Measurements from ENCODE around the gene KDSR. TPM values are rescaled to one million over a fixed set of nuclear protein-coding genes. Genes with fewer than 3 reads are reported as not detected.

KDSR gene
- total and polyA plus RNA-seq, 2 donors from 2014 or later = 22.5 to 73.5 TPM

DNA sequence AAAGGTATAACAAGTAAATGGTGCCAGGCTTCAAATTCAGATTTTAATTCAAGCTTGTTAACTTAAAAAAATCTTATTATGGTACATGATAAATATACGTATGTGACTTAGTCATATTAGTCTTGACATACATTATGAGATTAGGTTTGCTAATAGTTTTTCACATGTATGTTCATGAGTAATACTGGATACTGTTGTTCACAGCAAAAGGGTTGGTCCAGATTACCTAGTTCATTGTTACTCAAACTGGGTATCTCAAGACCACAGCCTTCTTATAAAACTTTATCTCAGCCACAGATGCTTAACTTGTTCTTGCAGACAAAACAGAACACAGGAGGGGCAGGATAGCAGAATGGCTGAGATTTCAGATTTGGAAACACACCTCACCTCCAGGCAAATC, 28.5 kb upstream of the KDSR start:
- H3K27ac ChIP-seq (ENCODE audit: low read depth in 2 of 2, low read length in 2 of 2) = no peak overlapping the region
- H3K9me3 ChIP-seq (ENCODE audit: control insufficient read depth in 2 of 3, insufficient read depth in 1 of 3, low read length in 3 of 3) = no peaks in the 10 kb centered on the region
- H3K27me3 ChIP-seq (ENCODE audit: control insufficient read depth, insufficient read depth, low read length) = no peaks in the 10 kb centered on the region
- H3K9ac ChIP-seq (ENCODE audit: low read length in 3 of 3) = no peak overlapping the region
- TF ChIP-seq, protein P1, sequence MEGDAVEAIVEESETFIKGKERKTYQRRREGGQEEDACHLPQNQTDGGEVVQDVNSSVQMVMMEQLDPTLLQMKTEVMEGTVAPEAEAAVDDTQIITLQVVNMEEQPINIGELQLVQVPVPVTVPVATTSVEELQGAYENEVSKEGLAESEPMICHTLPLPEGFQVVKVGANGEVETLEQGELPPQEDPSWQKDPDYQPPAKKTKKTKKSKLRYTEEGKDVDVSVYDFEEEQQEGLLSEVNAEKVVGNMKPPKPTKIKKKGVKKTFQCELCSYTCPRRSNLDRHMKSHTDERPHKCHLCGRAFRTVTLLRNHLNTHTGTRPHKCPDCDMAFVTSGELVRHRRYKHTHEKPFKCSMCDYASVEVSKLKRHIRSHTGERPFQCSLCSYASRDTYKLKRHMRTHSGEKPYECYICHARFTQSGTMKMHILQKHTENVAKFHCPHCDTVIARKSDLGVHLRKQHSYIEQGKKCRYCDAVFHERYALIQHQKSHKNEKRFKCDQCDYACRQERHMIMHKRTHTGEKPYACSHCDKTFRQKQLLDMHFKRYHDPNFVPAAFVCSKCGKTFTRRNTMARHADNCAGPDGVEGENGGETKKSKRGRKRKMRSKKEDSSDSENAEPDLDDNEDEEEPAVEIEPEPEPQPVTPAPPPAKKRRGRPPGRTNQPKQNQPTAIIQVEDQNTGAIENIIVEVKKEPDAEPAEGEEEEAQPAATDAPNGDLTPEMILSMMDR (IDR thresholded peaks at IDR 0.05; ENCODE audit: borderline replicate concordance, extremely low read depth, insufficient read depth) = no peak
- intact Hi-C loops (cut with DNase I) = no loop called here
- DNase-seq = no peak
- H3K4me1 ChIP-seq (ENCODE audit: control insufficient read depth in 2 of 3, insufficient read depth in 2 of 3, low read depth in 1 of 3, low read length in 3 of 3) = no peaks in the 10 kb centered on the region
- FAIRE-seq = no peak
- no peak overlapping the region for H3K4me3 ChIP-seq (ENCODE audit: low read length in 3 of 3)
- H3K36me3 ChIP-seq (ENCODE audit: control insufficient read depth in 2 of 3, insufficient read depth in 3 of 3, low read length in 3 of 3) = peaks cover 6 to 53% (median 9%) of the 10 kb centered on the region in 3 donors

DNA sequence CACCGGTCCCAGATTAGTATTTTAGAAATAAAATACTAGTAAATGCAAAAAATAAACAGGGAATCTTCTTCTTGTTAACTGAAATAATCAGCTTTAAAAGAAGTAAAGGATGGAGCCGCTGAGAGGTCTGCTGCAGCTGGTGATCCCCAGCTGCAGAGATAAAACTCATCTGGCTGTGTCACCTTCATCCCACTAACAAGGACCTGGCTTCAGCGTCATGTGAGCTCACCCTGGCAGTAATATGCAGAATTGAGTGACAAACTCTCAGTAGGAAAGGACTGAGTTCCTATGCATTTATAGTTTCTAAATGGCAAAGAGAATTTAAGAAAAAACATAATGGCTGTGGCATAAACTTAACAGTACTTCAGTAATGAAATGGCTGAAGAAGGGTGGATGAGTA, 27.9 kb upstream of the KDSR start:
- no peak overlapping the region for H3K4me3 ChIP-seq (ENCODE audit: low read length in 3 of 3)
- peaks cover 6 to 47% (median 9%) of the 10 kb centered on the region in 3 donors for H3K36me3 ChIP-seq (ENCODE audit: control insufficient read depth in 2 of 3, insufficient read depth in 3 of 3, low read length in 3 of 3)
- TF ChIP-seq, protein P1 (IDR thresholded peaks at IDR 0.05; ENCODE audit: borderline replicate concordance, extremely low read depth, insufficient read depth) = no peak
- H3K9me3 ChIP-seq (ENCODE audit: control insufficient read depth in 2 of 3, insufficient read depth in 1 of 3, low read length in 3 of 3) = no peaks in the 10 kb centered on the region
- H3K9ac ChIP-seq (ENCODE audit: low read length in 3 of 3) = no peak overlapping the region
- DNase-seq (no peak), FAIRE-seq (no peak)
- no peak overlapping the region for H3K27ac ChIP-seq (ENCODE audit: low read depth in 2 of 2, low read length in 2 of 2)
- intact Hi-C loops (cut with DNase I) = no loop called here
- no peaks in the 10 kb centered on the region for H3K4me1 ChIP-seq (ENCODE audit: control insufficient read depth in 2 of 3, insufficient read depth in 2 of 3, low read depth in 1 of 3, low read length in 3 of 3)
- no peaks in the 10 kb centered on the region for H3K27me3 ChIP-seq (ENCODE audit: control insufficient read depth, insufficient read depth, low read length)

DNA sequence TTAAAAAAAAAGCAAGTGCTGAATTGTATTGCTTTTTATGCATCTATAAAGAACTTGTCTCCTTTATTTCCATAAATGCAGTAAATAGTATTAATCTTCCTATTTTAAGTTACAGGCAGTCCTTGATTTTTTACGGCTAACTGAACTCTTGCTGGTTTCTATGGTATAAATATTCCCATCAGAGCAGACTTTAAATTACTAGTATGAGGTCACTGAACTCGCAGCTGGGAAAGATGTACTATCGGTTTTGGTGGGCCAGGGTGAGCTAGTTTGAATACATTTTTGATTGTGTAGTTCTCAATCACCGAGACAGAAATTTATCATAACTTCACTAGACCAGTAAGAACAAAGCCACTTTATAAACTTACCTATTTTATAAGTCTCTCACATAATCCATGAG, 20.9 kb upstream of the KDSR start:
- intact Hi-C loops (cut with DNase I) = no loop called here
- Histone ChIP-seq H3K27ac (ENCODE audit: low read depth in 2 of 2, low read length in 2 of 2) (no peak overlapping the region), H3K4me1 (ENCODE audit: control insufficient read depth in 2 of 3, insufficient read depth in 2 of 3, low read depth in 1 of 3, low read length in 3 of 3) (no peaks in the 10 kb centered on the region), H3K27me3 (ENCODE audit: control insufficient read depth, insufficient read depth, low read length) (no peaks in the 10 kb centered on the region), H3K4me3 (ENCODE audit: low read length in 3 of 3) (no peak overlapping the region), H3K36me3 (ENCODE audit: control insufficient read depth in 2 of 3, insufficient read depth in 3 of 3, low read length in 3 of 3) (peaks cover 0 to 18% (median 2%) of the 10 kb centered on the region in 3 donors), H3K9me3 (ENCODE audit: control insufficient read depth in 2 of 3, insufficient read depth in 1 of 3, low read length in 3 of 3) (no peaks in the 10 kb centered on the region), H3K9ac (ENCODE audit: low read length in 3 of 3) (no peak overlapping the region)
- DNase-seq (no peak), FAIRE-seq (no peak)
- TF ChIP-seq, protein P1 (IDR thresholded peaks at IDR 0.05; ENCODE audit: borderline replicate concordance, extremely low read depth, insufficient read depth) = no peak

DNA sequence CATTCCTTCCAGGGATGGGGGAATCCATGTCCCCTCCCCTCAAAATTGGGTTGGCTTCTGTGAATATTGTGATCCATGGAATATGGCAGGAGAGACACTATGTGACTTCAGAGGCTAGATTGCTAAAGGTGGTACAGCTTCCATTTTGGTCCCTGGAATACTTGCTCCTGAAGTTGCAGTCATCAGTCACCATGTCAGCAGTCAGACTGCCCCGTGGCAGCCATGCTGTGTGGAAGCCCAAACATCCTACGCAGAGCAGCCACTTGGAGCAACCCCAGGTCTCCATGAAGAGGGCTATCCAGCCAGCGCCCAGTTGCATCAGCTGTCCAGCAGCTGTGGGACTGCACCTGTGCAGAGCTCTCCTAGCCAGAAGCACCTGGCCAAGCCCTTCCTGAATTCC, 15.8 kb upstream of the KDSR start:
- no peaks in the 10 kb centered on the region for H3K4me1 ChIP-seq (ENCODE audit: control insufficient read depth in 2 of 3, insufficient read depth in 2 of 3, low read depth in 1 of 3, low read length in 3 of 3)
- no peak overlapping the region for H3K9ac ChIP-seq (ENCODE audit: low read length in 3 of 3)
- TF ChIP-seq, protein P1 (IDR thresholded peaks at IDR 0.05; ENCODE audit: borderline replicate concordance, extremely low read depth, insufficient read depth) = no peak
- H3K36me3 ChIP-seq (ENCODE audit: control insufficient read depth in 2 of 3, insufficient read depth in 3 of 3, low read length in 3 of 3) = no peaks in the 10 kb centered on the region
- H3K4me3 ChIP-seq (ENCODE audit: low read length in 3 of 3) = no peak overlapping the region
- no peaks in the 10 kb centered on the region for H3K9me3 ChIP-seq (ENCODE audit: control insufficient read depth in 2 of 3, insufficient read depth in 1 of 3, low read length in 3 of 3)
- no peak overlapping the region for H3K27ac ChIP-seq (ENCODE audit: low read depth in 2 of 2, low read length in 2 of 2)
- no peaks in the 10 kb centered on the region for H3K27me3 ChIP-seq (ENCODE audit: control insufficient read depth, insufficient read depth, low read length)
- FAIRE-seq (no peak), DNase-seq (no peak)
- intact Hi-C loops (cut with DNase I) = no loop called here
